ENCODE results near the gene EPS8. TPM values are rescaled to one million over a fixed set of nuclear protein-coding genes. Genes with fewer than 3 reads are reported as not detected.
A peak's percentile ranks its signal among the peaks of the same experiment; 100 is the strongest.

The EPS8 gene
- total RNA-seq, 1 donor from 2014 or later = 104 TPM

GRCh38 chr12:15707516-15708199 lies 81.5 kb downstream of the EPS8 start:
- intact Hi-C loops (cut with DNase I) = no loop called here
- no peak for TF ChIP-seq POLR2A (IDR thresholded peaks at IDR 0.05)
- TF ChIP-seq POLR2AphosphoS5 (IDR thresholded peaks at IDR 0.05; ENCODE audit: insufficient read depth in 1 of 2, low read depth in 1 of 2) = no peak
- TF ChIP-seq CTCF (IDR thresholded peaks at IDR 0.05) = no peak
- Histone ChIP-seq H3K27ac (no peak overlapping the region), H3K4me3 (no peak overlapping the region), H3K9me3 (no peaks in the 10 kb centered on the region), H3K36me3 (no peaks in the 10 kb centered on the region), H3K4me1 (peaks cover 29% of the 10 kb centered on the region), H3K27me3 (no peaks in the 10 kb centered on the region)
- no peak for DNase-seq (ENCODE audit: extremely low spot score in 2 of 2)

- intact Hi-C loops (cut with DNase I) = no loop called here
- no peak for DNase-seq (ENCODE audit: extremely low spot score in 2 of 2)
- Histone ChIP-seq H3K4me1 (peaks cover 40% of the 10 kb centered on the region), H3K36me3 (no peaks in the 10 kb centered on the region), H3K27me3 (no peaks in the 10 kb centered on the region), H3K4me3 (no peak overlapping the region), H3K27ac (no peak overlapping the region), H3K9me3 (no peaks in the 10 kb centered on the region)
- TF ChIP-seq CTCF (IDR thresholded peaks at IDR 0.05) = no peak
- TF ChIP-seq POLR2A (IDR thresholded peaks at IDR 0.05) = no peak
- no peak for TF ChIP-seq POLR2AphosphoS5 (IDR thresholded peaks at IDR 0.05; ENCODE audit: insufficient read depth in 1 of 2, low read depth in 1 of 2)
Observed at GRCh38 chr12:15706010-15706676, 83.0 kb downstream of the EPS8 start.

- H3K27ac ChIP-seq = no peak overlapping the region
- intact Hi-C loops (cut with DNase I) = no loop called here
Observed at GRCh38 chr12:15705606-15706005, 83.6 kb downstream of the EPS8 start.

GRCh38 chr12:15702276-15702675 lies 86.9 kb downstream of the EPS8 start:
- Histone ChIP-seq H3K4me3 (no peak overlapping the region), H3K4me1 (peaks cover 51% of the 10 kb centered on the region), H3K27ac (peak overlapping the region; percentile 64), H3K36me3 (no peaks in the 10 kb centered on the region), H3K9me3 (no peaks in the 10 kb centered on the region), H3K27me3 (no peaks in the 10 kb centered on the region)
- DNase-seq (ENCODE audit: extremely low spot score in 2 of 2) = no peak
- TF ChIP-seq POLR2A (IDR thresholded peaks at IDR 0.05) (no peak), CTCF (IDR thresholded peaks at IDR 0.05) (no peak), POLR2AphosphoS5 (IDR thresholded peaks at IDR 0.05; ENCODE audit: insufficient read depth in 1 of 2, low read depth in 1 of 2) (no peak)
- intact Hi-C loops (cut with DNase I) = no loop called here

More at GRCh38 chr12:15705606-15706005, 83.6 kb downstream of the EPS8 start:
- H3K9me3 ChIP-seq = no peaks in the 10 kb centered on the region
- peaks cover 44% of the 10 kb centered on the region for H3K4me1 ChIP-seq
- H3K36me3 ChIP-seq = no peaks in the 10 kb centered on the region
- no peaks in the 10 kb centered on the region for H3K27me3 ChIP-seq
- TF ChIP-seq POLR2AphosphoS5 (IDR thresholded peaks at IDR 0.05; ENCODE audit: insufficient read depth in 1 of 2, low read depth in 1 of 2) (no peak), POLR2A (IDR thresholded peaks at IDR 0.05) (no peak), CTCF (IDR thresholded peaks at IDR 0.05) (no peak)
- no peak overlapping the region for H3K4me3 ChIP-seq
- no peak for DNase-seq (ENCODE audit: extremely low spot score in 2 of 2)

- intact Hi-C loops (cut with DNase I) = no loop called here
- peak overlapping the region; percentile 64 for H3K27ac ChIP-seq
- TF ChIP-seq POLR2AphosphoS5 (IDR thresholded peaks at IDR 0.05; ENCODE audit: insufficient read depth in 1 of 2, low read depth in 1 of 2) (peak in 1 of 2 donors; percentile 70), POLR2A (IDR thresholded peaks at IDR 0.05) (no peak), CTCF (IDR thresholded peaks at IDR 0.05) (no peak)
- H3K36me3 ChIP-seq = no peaks in the 10 kb centered on the region
- H3K9me3 ChIP-seq = no peaks in the 10 kb centered on the region
- no peak overlapping the region for H3K4me3 ChIP-seq
- peaks cover 46% of the 10 kb centered on the region for H3K4me1 ChIP-seq
- DNase-seq (ENCODE audit: extremely low spot score in 2 of 2) = no peak
- no peaks in the 10 kb centered on the region for H3K27me3 ChIP-seq
Observed at GRCh38 chr12:15701631-15702156, 87.5 kb downstream of the EPS8 start.

Data from vagina (tissue), 2 donors.